ENCODE data around the gene CFAP20DC. TPM values are rescaled to one million over a fixed set of nuclear protein-coding genes. Genes with fewer than 3 reads are reported as not detected.

CFAP20DC gene
- total RNA-seq, 1 donor = 2.2 TPM

DNA sequence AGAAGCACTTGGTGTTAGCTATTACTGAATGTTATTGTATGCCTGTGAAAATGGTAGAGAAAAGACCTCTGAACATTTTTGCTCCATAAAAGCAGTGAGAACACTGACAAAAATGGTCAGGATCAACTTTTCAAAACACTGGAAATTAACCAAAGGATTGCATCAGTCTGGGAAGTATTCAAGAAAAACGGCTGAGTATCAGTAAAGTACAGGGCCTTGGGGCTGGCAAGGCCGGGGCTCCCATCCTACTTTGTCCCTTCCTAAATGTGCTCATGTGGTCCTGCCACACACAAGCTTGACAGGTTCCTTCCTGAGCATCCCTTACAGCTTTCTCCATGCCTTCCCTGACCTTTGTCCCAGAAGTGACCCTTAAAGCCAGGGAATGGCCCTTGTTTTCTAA is 84.0 kb downstream of the CFAP20DC start:
- TF ChIP-seq, protein P1, sequence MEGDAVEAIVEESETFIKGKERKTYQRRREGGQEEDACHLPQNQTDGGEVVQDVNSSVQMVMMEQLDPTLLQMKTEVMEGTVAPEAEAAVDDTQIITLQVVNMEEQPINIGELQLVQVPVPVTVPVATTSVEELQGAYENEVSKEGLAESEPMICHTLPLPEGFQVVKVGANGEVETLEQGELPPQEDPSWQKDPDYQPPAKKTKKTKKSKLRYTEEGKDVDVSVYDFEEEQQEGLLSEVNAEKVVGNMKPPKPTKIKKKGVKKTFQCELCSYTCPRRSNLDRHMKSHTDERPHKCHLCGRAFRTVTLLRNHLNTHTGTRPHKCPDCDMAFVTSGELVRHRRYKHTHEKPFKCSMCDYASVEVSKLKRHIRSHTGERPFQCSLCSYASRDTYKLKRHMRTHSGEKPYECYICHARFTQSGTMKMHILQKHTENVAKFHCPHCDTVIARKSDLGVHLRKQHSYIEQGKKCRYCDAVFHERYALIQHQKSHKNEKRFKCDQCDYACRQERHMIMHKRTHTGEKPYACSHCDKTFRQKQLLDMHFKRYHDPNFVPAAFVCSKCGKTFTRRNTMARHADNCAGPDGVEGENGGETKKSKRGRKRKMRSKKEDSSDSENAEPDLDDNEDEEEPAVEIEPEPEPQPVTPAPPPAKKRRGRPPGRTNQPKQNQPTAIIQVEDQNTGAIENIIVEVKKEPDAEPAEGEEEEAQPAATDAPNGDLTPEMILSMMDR (IDR thresholded peaks at IDR 0.05; ENCODE audit: extremely low read depth, low read depth, low read length) = no peak
- Histone ChIP-seq H3K79me2 (ENCODE audit: insufficient read depth, low read length) (no peaks in the 10 kb centered on the region), H3K36me3 (ENCODE audit: insufficient read depth, low read length) (no peaks in the 10 kb centered on the region), H3K27me3 (ENCODE audit: insufficient read depth, low read length) (no peaks in the 10 kb centered on the region), H4K20me1 (ENCODE audit: insufficient read depth, low read length) (no peaks in the 10 kb centered on the region), H3K4me3 (ENCODE audit: insufficient read depth, low read length) (no peak overlapping the region), H3K4me1 (ENCODE audit: insufficient read depth, low read length) (peaks cover 39% of the 10 kb centered on the region), H3K9me3 (ENCODE audit: low read depth, low read length) (no peaks in the 10 kb centered on the region), H3K4me2 (ENCODE audit: insufficient read depth, low read length) (peak overlapping the region; percentile 37), H3K27ac (ENCODE audit: low read depth, low read length) (peak overlapping the region; percentile 68), H2AFZ (ENCODE audit: low read length) (peak overlapping the region; percentile 99)
- no peak for DNase-seq (ENCODE audit: insufficient read length, low spot score, missing footprints)

DNA sequence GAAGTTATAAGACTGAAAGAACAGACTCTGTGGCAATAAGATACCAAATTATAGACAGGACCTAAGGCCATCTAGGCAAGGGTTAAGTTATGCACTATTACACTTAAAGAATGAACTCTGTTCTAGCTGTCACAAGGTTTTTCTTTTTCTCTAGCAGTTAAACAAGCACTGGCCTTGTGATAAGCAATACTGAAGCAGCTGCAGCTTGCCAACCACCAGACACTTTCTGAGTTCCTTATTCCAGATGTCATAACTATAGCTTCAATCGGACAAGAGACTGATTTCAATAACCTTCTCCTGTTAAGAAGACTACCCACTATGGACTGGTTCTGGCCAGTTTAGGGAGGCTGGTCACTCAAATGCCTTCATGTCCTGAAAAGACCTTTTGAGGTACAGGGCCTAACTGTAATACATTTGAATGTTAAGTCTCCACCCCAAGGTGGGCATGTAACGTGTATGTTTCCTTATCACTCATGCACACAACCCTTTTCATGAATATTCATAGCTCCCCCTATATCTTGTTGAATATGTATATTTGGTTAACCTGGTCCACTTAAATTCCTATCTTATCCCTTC is 85.8 kb downstream of the CFAP20DC start:
- no peak for DNase-seq (ENCODE audit: insufficient read length, low spot score, missing footprints)
- H3K4me2 ChIP-seq (ENCODE audit: insufficient read depth, low read length) = no peak overlapping the region

DNA sequence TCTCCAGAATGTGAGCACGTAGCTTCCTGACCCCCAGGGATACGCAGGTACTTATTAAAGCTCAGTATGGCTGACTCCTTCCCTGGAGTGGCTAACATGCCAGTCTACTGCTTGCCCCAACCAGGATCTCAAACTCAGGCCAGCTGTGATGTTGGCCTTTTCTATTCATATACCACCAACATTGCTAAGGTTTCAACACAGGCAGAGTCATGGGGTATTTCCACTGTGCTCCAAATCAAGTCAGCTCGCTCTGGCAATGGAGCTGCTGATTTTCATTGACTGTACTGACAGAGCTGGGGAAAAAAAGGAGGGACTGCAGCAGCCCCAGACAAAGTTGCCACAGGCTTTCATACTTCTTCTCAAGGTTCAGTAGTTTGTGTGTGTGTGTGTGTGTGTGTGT is 87.0 kb downstream of the CFAP20DC start:
- no peaks in the 10 kb centered on the region for H4K20me1 ChIP-seq (ENCODE audit: insufficient read depth, low read length)
- H3K4me2 ChIP-seq (ENCODE audit: insufficient read depth, low read length) = peak overlapping the region; percentile 34
- H3K36me3 ChIP-seq (ENCODE audit: insufficient read depth, low read length) = no peaks in the 10 kb centered on the region
- no peaks in the 10 kb centered on the region for H3K27me3 ChIP-seq (ENCODE audit: insufficient read depth, low read length)
- DNase-seq (ENCODE audit: insufficient read length, low spot score, missing footprints) = no peak
- H2AFZ ChIP-seq (ENCODE audit: low read length) = peak overlapping the region; percentile 18
- no peak overlapping the region for H3K4me3 ChIP-seq (ENCODE audit: insufficient read depth, low read length)
- H3K4me1 ChIP-seq (ENCODE audit: insufficient read depth, low read length) = peaks cover 39% of the 10 kb centered on the region
- peak overlapping the region; percentile 8 for H3K27ac ChIP-seq (ENCODE audit: low read depth, low read length)
- TF ChIP-seq, protein P1 (IDR thresholded peaks at IDR 0.05; ENCODE audit: extremely low read depth, low read depth, low read length) = no peak
- H3K79me2 ChIP-seq (ENCODE audit: insufficient read depth, low read length) = no peaks in the 10 kb centered on the region
- no peaks in the 10 kb centered on the region for H3K9me3 ChIP-seq (ENCODE audit: low read depth, low read length)

More for the DNA sequence above, 85.8 kb downstream of the CFAP20DC start:
- Histone ChIP-seq H2AFZ (ENCODE audit: low read length) (peak overlapping the region; percentile 39), H3K79me2 (ENCODE audit: insufficient read depth, low read length) (no peaks in the 10 kb centered on the region), H3K27me3 (ENCODE audit: insufficient read depth, low read length) (no peaks in the 10 kb centered on the region), H3K36me3 (ENCODE audit: insufficient read depth, low read length) (no peaks in the 10 kb centered on the region), H3K4me1 (ENCODE audit: insufficient read depth, low read length) (peaks cover 39% of the 10 kb centered on the region), H3K9me3 (ENCODE audit: low read depth, low read length) (no peaks in the 10 kb centered on the region), H4K20me1 (ENCODE audit: insufficient read depth, low read length) (no peaks in the 10 kb centered on the region), H3K4me3 (ENCODE audit: insufficient read depth, low read length) (no peak overlapping the region), H3K27ac (ENCODE audit: low read depth, low read length) (no peak overlapping the region)
- TF ChIP-seq, protein P1 (IDR thresholded peaks at IDR 0.05; ENCODE audit: extremely low read depth, low read depth, low read length) = no peak

DNA sequence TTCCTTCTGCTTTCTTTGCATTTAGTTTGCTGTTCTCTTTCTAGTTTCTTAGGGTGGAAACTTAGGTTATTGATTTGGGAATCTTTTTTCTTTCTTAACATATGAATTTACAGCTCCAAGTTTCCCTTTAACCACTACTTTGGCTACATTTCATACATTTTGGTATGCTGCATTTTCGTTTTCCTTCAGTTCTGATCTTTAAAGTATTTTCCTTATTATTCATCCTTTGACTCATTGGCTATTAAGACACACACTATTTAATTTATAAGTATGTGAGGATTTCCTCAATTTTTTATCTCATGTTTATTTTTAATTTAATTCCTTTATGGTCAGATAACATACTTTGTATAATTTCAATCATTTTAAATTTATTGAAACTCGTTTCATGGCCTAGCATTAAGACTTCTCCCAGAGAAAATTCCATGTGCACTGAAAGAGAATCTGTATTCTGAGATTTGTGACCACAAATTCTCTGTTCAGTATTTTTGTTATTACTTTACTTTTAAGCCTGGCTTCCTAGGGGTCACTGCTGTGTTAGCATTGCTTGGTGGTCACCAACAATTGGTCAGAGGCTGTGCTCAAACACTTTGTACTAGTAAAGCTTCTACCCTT is 87.7 kb downstream of the CFAP20DC start:
- H3K79me2 ChIP-seq (ENCODE audit: insufficient read depth, low read length) = no peaks in the 10 kb centered on the region
- TF ChIP-seq, protein P1 (IDR thresholded peaks at IDR 0.05; ENCODE audit: extremely low read depth, low read depth, low read length) = no peak
- no peaks in the 10 kb centered on the region for H3K36me3 ChIP-seq (ENCODE audit: insufficient read depth, low read length)
- H3K9me3 ChIP-seq (ENCODE audit: low read depth, low read length) = no peaks in the 10 kb centered on the region
- peak overlapping the region; percentile 56 for H2AFZ ChIP-seq (ENCODE audit: low read length)
- H4K20me1 ChIP-seq (ENCODE audit: insufficient read depth, low read length) = no peaks in the 10 kb centered on the region
- peak overlapping the region; percentile 34 for H3K4me2 ChIP-seq (ENCODE audit: insufficient read depth, low read length)
- no peaks in the 10 kb centered on the region for H3K27me3 ChIP-seq (ENCODE audit: insufficient read depth, low read length)
- no peak overlapping the region for H3K4me3 ChIP-seq (ENCODE audit: insufficient read depth, low read length)
- peak overlapping the region; percentile 8 for H3K27ac ChIP-seq (ENCODE audit: low read depth, low read length)
- peaks cover 39% of the 10 kb centered on the region for H3K4me1 ChIP-seq (ENCODE audit: insufficient read depth, low read length)
- peak; percentile 8 for DNase-seq (ENCODE audit: insufficient read length, low spot score, missing footprints)
